Stimulated activated CD4-positive, alpha-beta T cell treated with anti-CD3 and anti-CD28 coated beads, Interleukin-2, amount 100 ng/mL, for 24 hours (primary cell): Measurements from ENCODE around the gene NR2F2.

Source experiments
- DNase-seq, 2 donors: peaks; one replicate each; pipeline ENCODE4 v3.0.0-alpha.2; 2020

NR2F2 gene

DNA sequence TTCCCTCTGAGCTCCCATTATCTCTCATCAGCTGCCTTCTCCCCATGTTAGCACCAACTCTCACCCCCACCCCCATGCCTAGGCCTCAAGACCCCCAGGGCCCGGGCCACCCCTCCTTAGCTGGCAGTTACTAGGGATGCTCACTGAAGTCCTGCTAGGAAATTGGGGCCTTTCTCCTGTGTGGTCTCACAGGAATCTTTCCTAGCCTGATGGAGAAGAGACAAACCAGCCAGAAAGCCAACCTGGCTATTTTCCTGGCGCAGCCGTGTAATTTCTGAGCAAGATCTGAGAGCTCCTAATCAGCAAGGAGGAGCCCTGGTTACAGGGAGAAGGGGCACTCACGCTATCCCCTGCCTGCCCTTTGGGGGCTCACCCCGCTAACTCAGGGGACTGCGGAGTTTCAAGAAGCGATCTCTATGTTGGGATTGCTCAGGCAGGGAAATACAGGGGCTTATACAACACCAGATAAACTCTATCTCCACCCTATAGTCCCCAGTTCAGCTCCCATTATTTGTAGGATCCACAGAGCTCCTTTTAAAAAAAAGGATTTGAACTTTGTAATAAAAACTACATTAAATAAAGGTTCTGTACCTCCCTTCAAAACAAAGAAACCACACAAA lies 25.2 kb downstream of the NR2F2 start:
- no peak for DNase-seq

- peak; percentile 68 to 84 for DNase-seq
Measured at GRCh38 chr15:96356494-96357455, 26.3 kb downstream of the NR2F2 start.

GRCh38 chr15:96358001-96358801 lies 27.7 kb downstream of the NR2F2 start:
- no peak for DNase-seq

- DNase-seq, result no peak
Measured at GRCh38 chr15:96358821-96359615, 28.5 kb downstream of the NR2F2 start.

GRCh38 chr15:96359616-96360521 lies 29.4 kb downstream of the NR2F2 start:
- no peak for DNase-seq

GRCh38 chr15:96360581-96361308 lies 30.2 kb downstream of the NR2F2 start:
- no peak for DNase-seq

GRCh38 chr15:96361309-96362010 lies 31.0 kb downstream of the NR2F2 start:
- DNase-seq, result no peak

DNA sequence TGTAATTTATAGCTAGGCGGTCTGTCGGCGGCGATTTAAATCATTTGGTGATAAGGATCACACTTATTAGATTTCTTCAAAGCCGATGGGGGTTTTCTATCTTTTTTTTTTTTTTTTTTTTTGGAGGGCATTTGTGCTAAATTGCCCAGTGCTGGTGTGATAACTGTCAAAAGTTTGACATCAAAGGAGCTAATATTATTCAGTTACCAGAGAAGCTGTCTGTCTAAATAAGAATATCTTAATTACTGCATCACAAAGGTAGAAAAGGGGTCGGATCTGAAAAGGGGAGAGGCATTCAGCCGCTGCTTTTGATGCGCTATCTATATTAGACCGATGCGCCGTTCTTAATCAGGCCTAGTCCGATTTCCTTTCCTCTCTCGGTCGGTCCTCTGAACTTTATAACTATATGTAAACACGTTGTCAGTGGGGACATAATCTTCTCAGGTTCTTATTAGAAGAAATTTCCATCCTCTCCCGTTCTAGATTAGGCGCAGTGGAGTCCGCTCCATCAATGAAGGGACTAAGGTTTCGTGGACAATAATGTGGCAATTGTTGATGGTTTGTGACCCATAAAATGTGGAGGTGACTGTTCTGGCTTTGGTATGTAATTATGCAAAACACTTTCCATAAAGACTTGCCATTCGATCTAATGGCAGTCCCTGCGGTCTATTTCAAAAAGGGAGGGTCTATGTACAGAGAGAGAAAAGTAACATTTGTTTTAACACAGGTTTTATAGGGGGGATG lies 31.7 kb downstream of the NR2F2 start:
- DNase-seq, result no peak

DNA sequence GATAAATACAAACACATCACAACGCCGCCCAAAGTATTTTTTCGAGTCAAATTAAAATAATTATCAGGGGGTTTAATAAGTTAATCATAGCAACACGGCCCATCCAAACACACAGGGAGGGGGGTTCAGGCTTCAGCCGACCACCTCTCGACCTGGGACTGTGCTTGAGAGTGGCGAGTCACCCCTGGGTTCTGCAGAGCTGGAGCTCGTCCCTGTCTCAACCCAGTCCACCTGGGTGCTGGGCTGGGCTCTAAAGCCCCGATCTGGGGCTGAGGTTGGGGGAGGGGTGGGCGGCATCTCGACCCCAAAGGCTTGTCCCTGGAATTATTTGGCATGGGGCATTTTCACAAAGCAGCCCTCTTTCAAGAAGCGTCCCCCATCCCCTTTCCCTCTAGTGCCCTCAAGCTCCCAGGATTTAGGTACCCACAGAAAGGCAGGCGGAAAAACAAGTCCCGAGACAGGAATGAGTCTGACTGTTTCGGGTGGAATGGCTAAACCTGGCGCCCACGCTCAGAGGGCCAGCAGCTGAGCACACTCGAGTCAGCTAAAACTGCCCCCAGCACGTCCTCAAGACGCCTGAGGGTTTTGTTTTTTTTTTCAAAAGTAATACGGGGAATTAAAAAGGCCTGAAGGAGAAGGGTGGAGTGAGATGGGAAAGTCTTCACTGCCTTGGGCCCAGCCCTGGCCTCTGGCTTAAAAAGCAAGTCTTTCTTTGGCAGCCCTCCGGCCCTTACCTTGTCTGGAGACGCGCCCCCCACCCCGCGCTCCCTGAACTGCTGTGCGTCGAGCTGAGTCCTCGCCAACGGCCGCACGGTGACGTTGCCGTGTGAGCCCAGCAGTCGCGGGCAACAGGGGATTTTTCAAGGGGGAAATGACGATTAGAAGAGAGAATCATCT lies 32.5 kb downstream of the NR2F2 start:
- no peak for DNase-seq

GRCh38 chr15:96363707-96364106 lies 33.2 kb downstream of the NR2F2 start:
- DNase-seq, result no peak

DNA sequence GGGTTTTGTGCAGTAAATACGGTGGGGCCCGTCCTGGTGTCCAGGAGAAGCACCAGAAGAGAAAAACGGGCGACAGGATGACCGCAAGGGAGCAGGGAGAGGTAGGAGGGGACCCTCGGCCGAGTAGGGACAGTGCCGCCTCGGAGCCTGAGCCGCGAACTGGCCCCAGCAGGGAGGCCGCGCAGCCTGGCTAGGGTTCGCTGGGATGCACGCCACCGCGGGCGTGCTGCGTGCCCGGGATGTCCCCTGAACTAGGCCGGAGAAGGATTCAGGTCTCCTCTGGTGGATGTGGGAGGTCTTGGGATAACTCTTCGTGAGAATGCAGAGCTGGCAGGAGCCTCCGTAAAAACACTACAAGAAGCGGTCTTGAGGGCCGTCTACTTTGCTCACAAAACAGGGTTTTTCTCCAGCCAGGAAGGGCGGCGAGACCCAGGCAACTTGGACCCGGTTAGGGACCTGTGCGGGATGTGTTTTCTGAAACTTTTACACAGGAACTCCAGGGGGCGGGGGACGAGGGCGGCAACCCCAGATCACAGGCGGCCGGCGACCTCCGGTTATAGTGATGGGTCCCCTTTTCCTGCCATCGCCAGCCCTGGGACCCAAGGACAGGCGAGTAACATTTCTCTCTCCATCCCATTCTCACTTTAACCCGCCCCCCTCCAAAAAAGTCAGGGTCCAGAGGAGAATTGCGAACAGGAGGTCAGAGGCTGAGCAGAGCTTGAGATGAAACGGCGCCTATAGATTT lies 35.5 kb downstream of the NR2F2 start:
- no peak for DNase-seq

DNA sequence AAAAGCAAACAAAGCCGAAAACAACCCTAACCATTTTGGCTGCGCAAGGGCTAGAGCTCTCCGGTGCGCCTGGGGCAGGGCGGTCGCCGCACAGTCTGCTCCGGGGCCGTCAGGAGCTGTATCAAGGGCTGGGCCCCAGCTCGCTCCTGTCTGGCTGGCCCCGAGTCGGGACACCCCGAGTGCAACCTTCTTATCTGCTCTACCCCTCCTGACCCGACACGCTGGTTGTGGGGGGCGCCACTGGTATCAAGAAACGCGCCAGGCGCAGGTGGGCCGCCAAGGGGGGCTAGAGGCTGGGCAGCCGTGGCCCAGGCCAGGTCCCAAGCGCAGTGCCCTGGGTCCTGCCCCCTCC lies 36.0 kb downstream of the NR2F2 start:
- DNase-seq, result no peak

- DNase-seq, result no peak
Measured at GRCh38 chr15:96367311-96368200, 37.1 kb downstream of the NR2F2 start.

GRCh38 chr15:96369351-96369750 lies 38.9 kb downstream of the NR2F2 start:
- DNase-seq, result no peak

DNA sequence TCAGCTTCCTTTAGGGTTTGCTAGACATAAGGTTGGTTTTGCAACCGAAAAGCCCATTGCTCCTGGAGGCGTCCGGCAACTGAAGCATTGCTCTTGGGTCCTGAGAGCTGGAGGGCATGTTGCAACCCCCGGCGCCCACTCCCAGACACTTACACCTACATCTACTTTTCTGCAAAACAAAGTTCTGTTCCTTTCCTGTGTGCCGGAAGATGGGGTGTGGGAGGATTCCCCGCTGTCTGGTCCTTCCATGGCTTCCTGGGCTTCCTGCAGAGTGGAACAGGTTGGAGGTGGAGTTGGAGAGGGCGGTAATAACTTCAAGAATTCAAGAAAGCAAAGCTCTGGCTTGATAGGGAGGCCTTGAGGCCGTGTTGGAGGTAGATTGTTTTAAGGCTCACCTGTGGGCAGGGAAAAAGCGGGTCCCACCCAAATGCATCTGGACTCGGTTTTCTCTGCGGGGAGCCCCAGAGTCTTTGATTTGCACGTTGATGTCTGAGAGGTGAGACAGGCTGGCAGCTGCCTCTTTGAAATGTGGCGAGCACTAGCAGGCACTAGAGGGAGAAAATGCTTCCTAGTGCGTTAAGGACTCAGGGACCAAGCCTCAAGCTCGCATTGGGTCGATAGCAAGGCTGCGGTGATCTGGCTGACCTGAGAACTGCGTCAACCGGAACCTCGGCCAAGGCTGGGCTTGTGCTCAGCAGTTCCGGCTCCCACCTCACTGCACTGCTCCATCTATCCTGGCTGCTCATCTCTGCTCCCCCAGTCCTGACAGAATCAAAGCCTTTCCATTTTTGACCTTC lies 39.5 kb downstream of the NR2F2 start:
- DNase-seq, result no peak

DNA sequence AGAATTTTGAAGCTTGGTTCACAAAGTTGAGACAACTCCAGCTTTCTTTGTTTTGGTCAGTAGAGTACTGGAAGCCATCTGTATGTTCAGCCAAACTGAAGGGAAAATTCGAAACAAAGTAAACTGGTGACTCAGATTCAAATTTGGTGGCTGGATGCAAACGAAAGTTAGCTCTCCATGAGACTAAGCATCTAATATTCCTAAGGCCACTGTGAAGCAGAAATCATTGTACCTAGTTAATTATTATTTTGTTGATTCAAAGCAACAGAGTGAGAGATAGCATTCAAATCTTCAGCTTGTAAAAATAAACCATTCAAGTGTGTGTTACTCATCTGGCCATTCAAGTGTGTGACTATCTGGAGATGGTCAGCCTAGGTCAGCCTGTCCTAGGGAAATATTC lies 42.1 kb downstream of the NR2F2 start:
- DNase-seq, result no peak
